Liver (tissue), 9 donors: ENCODE data around the gene ENPP4. TPM values are rescaled to one million over a fixed set of nuclear protein-coding genes. Genes with fewer than 3 reads are reported as not detected.

Source experiments
- DNase-seq: peaks from one replicate; pipeline ENCODE4 v3.0.0-alpha.2; 2017; ENCODE audit warnings: low spot score
- H3K27ac ChIP-seq, 2 donors: one replicate each; pipeline ENCODE4 v1.7.0; 2013; ENCODE audit warnings: inconsistent platforms in 2 of 2, low read length in 2 of 2, control low read depth in 1 of 2, low read depth in 1 of 2, mild to moderate bottlenecking in 1 of 2
- H3K27me3 ChIP-seq, 4 donors: one replicate each; pipeline versions ENCODE4 v1.6.1 to v1.7.0; 2013; ENCODE audit warnings: low read length in 3 of 4, inconsistent platforms in 1 of 4, mild to moderate bottlenecking in 1 of 4, moderate library complexity in 1 of 4; ENCODE audit not compliant: control insufficient read depth in 4 of 4, insufficient read depth in 4 of 4
- H3K36me3 ChIP-seq, 4 donors: one replicate each; pipeline versions ENCODE4 v1.6.1 to v1.7.0; 2013; ENCODE audit warnings: low read length in 3 of 4, mild to moderate bottlenecking in 3 of 4, low read depth in 1 of 4, moderate library complexity in 1 of 4; ENCODE audit not compliant: control insufficient read depth in 4 of 4, insufficient read depth in 3 of 4
- H3K4me1 ChIP-seq, 4 donors: one replicate each; pipeline versions ENCODE4 v1.6.1 to v1.7.0; 2013; ENCODE audit warnings: low read length in 3 of 4, mild to moderate bottlenecking in 3 of 4, moderate library complexity in 1 of 4; ENCODE audit not compliant: control insufficient read depth in 4 of 4, insufficient read depth in 4 of 4
- H3K4me3 ChIP-seq, 3 donors: one replicate each; pipeline versions ENCODE4 v1.6.1 to v1.7.0; 2013; ENCODE audit warnings: low read length in 3 of 3, control low read depth in 1 of 3, low read depth in 1 of 3, mild to moderate bottlenecking in 1 of 3
- H3K9ac ChIP-seq, 2 donors: one replicate each; pipeline ENCODE4 v1.7.0; 2013; ENCODE audit warnings: low read length in 2 of 2, mild to moderate bottlenecking in 2 of 2, moderate library complexity in 2 of 2, control low read depth in 1 of 2, low read depth in 1 of 2
- H3K9me3 ChIP-seq, 4 donors: one replicate each; pipeline versions ENCODE4 v1.6.1 to v1.7.0; 2013; ENCODE audit warnings: low read length in 3 of 4; ENCODE audit not compliant: control insufficient read depth in 4 of 4
- CTCF ChIP-seq: fragments of 150-350 bp; IDR thresholded peaks from 2 replicates; pipeline ENCODE4 v1.5.1; 2017; ENCODE audit warnings: improper control_type of control experiment, low read depth, low read length; ENCODE audit not compliant: missing input control
- EGR1 ChIP-seq, 2 donors: IDR thresholded peaks; 2 replicates each; pipeline ENCODE4 v1.6.1; 2016 to 2018; ENCODE audit warnings: antibody characterized with exemption in 2 of 2, low read depth in 2 of 2
- FOXA1 ChIP-seq: IDR thresholded peaks from 2 replicates; pipeline ENCODE4 v1.6.1; 2016; ENCODE audit warnings: antibody characterized with exemption
- GABPA ChIP-seq, 2 donors: IDR thresholded peaks in 1 of 2; conservative IDR thresholded peaks in 1 of 2; 2 replicates each; pipeline ENCODE4 v1.6.1; 2016; ENCODE audit warnings: antibody characterized with exemption in 2 of 2, mild to moderate bottlenecking in 1 of 2, moderate library complexity in 1 of 2
- HNF4A ChIP-seq, 2 donors: conservative IDR thresholded peaks; 2 replicates each; pipeline ENCODE4 v1.6.1; 2016; ENCODE audit warnings: antibody characterized with exemption in 2 of 2, mild to moderate bottlenecking in 2 of 2
- HNF4G ChIP-seq: IDR thresholded peaks from 2 replicates; pipeline ENCODE4 v1.6.1; 2016; ENCODE audit warnings: antibody characterized with exemption
- JUND ChIP-seq, 2 donors: IDR thresholded peaks; 2 replicates each; pipeline ENCODE4 v1.6.1; 2016; ENCODE audit warnings: antibody characterized with exemption in 2 of 2
- RAD21 ChIP-seq, 2 donors: IDR thresholded peaks; 2 replicates each; pipeline ENCODE4 v1.6.1; 2016; ENCODE audit warnings: antibody characterized with exemption in 2 of 2, mild to moderate bottlenecking in 2 of 2
- RXRA ChIP-seq, 2 donors: IDR thresholded peaks; 2 replicates each; pipeline ENCODE4 v1.6.1; 2017 to 2018; ENCODE audit warnings: antibody characterized with exemption in 2 of 2, mild to moderate bottlenecking in 1 of 2
- TAF1 ChIP-seq: conservative IDR thresholded peaks from 2 replicates; pipeline ENCODE4 v1.6.1; 2016; ENCODE audit warnings: antibody characterized with exemption, mild to moderate bottlenecking
- YY1 ChIP-seq: IDR thresholded peaks from 2 replicates; pipeline ENCODE4 v1.6.1; 2016; ENCODE audit warnings: antibody characterized with exemption, mild to moderate bottlenecking
- WGBS: extraction: QIAGEN DNeasy Blood & Tissue Kit; methylation state at CpG from one replicate; pipeline ENCODE4 v1.1.7; 2013; 5-methylcytosine and 5-hydroxymethylcytosine counted together
- polyA plus RNA-seq, 2 donors: library from polyadenylated mRNA; stranded (reverse) in 1 of 2; unstranded in 1 of 2; fragments of 200-250 nt in 1 of 2; fragments of >200 nt in 1 of 2; fragmentation: Nextera tagmentation in 1 of 2; extraction: Ambion mirVana in 1 of 2; gene quantifications; one replicate each; pipeline versions ENCODE4 v1.2.1 to v1.2.3, GENCODE V29; 2013 to 2015
- total RNA-seq, 2 donors: library from RNA; depleted of rRNA; stranded (reverse); fragments of >200 nt; gene quantifications; one replicate each; pipeline ENCODE4 v1.2.3, GENCODE V29; 2014
- TF ChIP-seq, protein P1 (sequence below): IDR thresholded peaks from 2 replicates; pipeline ENCODE4 v1.6.1; 2016; ENCODE audit warnings: antibody characterized with exemption
- TF ChIP-seq, protein P2 (sequence below): IDR thresholded peaks from 2 replicates; pipeline ENCODE4 v1.6.1; 2016; ENCODE audit warnings: antibody characterized with exemption
- donor health status: healthy.
- donor health status: healthy.
- donor health status: healthy.
- donor health status: healthy.
- donor health status: healthy.

Gene ENPP4
- total and polyA plus RNA-seq, 4 donors: 3.6 to 12.6 (median 4.8) TPM

DNA sequence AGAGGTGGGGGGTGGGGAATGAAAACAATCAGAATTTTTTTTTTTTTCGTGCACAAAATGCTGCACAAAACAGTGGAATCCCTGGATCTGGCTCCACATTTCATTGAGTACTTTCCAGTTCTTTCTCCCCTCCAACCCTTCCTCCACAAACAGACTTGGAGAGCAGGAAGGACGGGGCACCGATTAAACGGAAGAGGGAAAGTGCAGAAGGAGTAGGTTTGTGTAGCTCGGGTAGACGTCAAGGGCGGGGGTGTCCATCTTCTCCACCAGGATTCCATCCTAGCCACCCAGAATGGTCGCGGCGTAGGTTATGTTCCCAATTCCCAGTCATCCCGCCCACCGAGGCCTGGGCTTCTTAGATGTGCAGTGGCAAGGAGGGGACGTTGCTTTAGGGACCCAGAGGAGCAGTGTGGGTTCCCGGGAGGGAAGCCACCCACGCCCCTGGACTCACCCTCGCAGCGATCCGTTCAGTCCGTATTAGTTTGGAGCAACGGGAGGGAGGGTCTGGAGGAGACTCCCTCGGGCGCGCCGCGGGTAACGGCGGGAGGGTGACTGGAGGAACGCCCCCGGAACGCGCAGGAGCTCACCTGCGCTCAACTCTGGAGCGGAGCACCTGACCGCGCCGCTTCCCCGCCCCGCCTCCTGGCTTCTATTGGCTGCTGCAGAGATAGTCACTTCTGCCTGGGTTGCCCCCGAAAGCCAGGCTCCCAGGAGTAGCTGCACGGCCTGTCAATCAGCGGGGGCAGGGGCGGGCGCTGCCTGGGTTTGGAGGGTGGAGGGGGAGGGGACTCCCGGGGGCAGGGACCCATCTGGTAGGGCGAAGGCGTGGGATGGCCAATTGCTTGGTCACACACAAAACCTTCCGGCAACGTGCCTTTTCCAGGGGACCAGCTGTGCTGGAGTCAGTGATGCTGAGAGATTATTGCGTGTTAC lies 40.8 kb downstream of the ENPP4 start, which contains the start of gene ENPP5:
ENPP5 (minus strand) TSS at position 624 of the 933 bp plus-strand sequence. CDS start 2,718 bp downstream, outside the sequence.
- H3K27me3 ChIP-seq: no peaks in the 10 kb centered on the region
- no peaks in the 10 kb centered on the region for H3K9me3 ChIP-seq
- no peaks in the 10 kb centered on the region for H3K36me3 ChIP-seq
- peak; percentile 76 for DNase-seq
- H3K27ac ChIP-seq: no peak within 1 kb of the TSS
- H3K9ac ChIP-seq: no peak within 1 kb of the TSS
- TF ChIP-seq HNF4A (conservative IDR thresholded peaks at IDR 0.05) (no peak), RXRA (IDR thresholded peaks at IDR 0.05) (no peak), RAD21 (IDR thresholded peaks at IDR 0.05) (no peak)
- TF ChIP-seq, protein P1, sequence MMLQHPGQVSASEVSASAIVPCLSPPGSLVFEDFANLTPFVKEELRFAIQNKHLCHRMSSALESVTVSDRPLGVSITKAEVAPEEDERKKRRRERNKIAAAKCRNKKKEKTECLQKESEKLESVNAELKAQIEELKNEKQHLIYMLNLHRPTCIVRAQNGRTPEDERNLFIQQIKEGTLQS: no peak
- WGBS: 3% methylated on average over 49 of the region's 49 CpGs
- peak within 1 kb of the TSS in 2 of 3 donors; percentile 54 to 63 for H3K4me3 ChIP-seq
- peaks cover 6 to 7% (median 6%) of the 10 kb centered on the region in 4 donors for H3K4me1 ChIP-seq

DNA sequence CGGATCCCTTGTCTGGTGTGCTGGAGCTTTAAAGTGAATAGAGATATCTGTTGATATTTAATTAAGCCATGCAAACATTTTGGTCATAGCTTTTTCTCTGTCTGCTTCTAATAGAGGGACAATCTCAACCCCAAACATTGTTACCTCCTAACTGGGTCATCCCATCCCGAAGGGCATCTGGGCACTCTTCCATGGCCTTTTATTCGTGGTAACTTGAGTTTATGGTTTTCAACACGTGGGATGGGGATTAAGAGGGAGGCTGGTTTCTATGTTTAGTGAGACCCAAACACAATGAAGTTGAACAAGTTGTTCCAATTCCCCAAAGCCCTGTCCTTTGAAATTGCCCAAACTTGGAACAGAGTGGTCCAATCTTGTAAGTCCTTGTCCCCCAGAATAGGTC lies 42.4 kb downstream of the ENPP4 start:
- 89% methylated on average over 4 of the region's 4 CpGs for WGBS
- H3K27ac ChIP-seq: no peak overlapping the region
- TF ChIP-seq, protein P2, sequence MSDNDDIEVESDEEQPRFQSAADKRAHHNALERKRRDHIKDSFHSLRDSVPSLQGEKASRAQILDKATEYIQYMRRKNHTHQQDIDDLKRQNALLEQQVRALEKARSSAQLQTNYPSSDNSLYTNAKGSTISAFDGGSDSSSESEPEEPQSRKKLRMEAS: no peak
- TF ChIP-seq JUND (IDR thresholded peaks at IDR 0.05) (no peak), FOXA1 (no peak)
- TF ChIP-seq, protein P1: no peak
- no peak overlapping the region for H3K4me3 ChIP-seq
- no peaks in the 10 kb centered on the region for H3K9me3 ChIP-seq
- no peaks in the 10 kb centered on the region for H3K27me3 ChIP-seq
- H3K9ac ChIP-seq: no peak overlapping the region
- no peak for DNase-seq
- no peaks in the 10 kb centered on the region for H3K36me3 ChIP-seq
- H3K4me1 ChIP-seq: peaks cover 6 to 7% (median 6%) of the 10 kb centered on the region in 4 donors

GRCh38 chr6:46174904-46175303 lies 45.1 kb downstream of the ENPP4 start:
- no peak overlapping the region for H3K27ac ChIP-seq
- DNase-seq: no peak
- no peak overlapping the region for H3K9ac ChIP-seq
- H3K9me3 ChIP-seq: no peaks in the 10 kb centered on the region
- no peak for TF ChIP-seq TAF1
- TF ChIP-seq YY1: no peak
- no peak for TF ChIP-seq GABPA (IDR thresholded peaks at IDR 0.05 in 1 of 2, conservative IDR thresholded peaks at IDR 0.05 in 1 of 2)
- H3K36me3 ChIP-seq: no peaks in the 10 kb centered on the region
- 78% methylated on average over 3 of the region's 3 CpGs for WGBS
- peaks cover 6 to 7% (median 6%) of the 10 kb centered on the region in 4 donors for H3K4me1 ChIP-seq
- no peak overlapping the region for H3K4me3 ChIP-seq
- H3K27me3 ChIP-seq: no peaks in the 10 kb centered on the region

- H3K4me1 ChIP-seq: peaks cover 3 to 6% (median 4%) of the 10 kb centered on the region in 4 donors
- no peak overlapping the region for H3K9ac ChIP-seq
- no peaks in the 10 kb centered on the region for H3K9me3 ChIP-seq
- no peak overlapping the region for H3K4me3 ChIP-seq
- 88% methylated on average over 4 of the region's 4 CpGs for WGBS
- H3K36me3 ChIP-seq: no peaks in the 10 kb centered on the region
- no peak overlapping the region for H3K27ac ChIP-seq
- H3K27me3 ChIP-seq: no peaks in the 10 kb centered on the region
- no peak for DNase-seq
- no peak for TF ChIP-seq FOXA1
- TF ChIP-seq, protein P1: no peak
- no peak for TF ChIP-seq RXRA (IDR thresholded peaks at IDR 0.05)
- no peak for TF ChIP-seq EGR1 (IDR thresholded peaks at IDR 0.05; ENCODE audit: low read depth in 2 of 2)
- no peak for TF ChIP-seq JUND (IDR thresholded peaks at IDR 0.05)
- no peak for TF ChIP-seq HNF4A (conservative IDR thresholded peaks at IDR 0.05)
- no peak for TF ChIP-seq HNF4G
- TF ChIP-seq TAF1: no peak
- TF ChIP-seq CTCF: no peak
- TF ChIP-seq GABPA (IDR thresholded peaks at IDR 0.05 in 1 of 2, conservative IDR thresholded peaks at IDR 0.05 in 1 of 2): no peak
Measured at GRCh38 chr6:46175446-46175845, 45.7 kb downstream of the ENPP4 start.
